8988T (cell line): ENCODE measurements around the gene SIM1.

Source experiments
- DNase-seq: peaks from one replicate; pipeline ENCODE4 v3.0.0; 2011

SIM1 gene

GRCh38 chr6:100469101-100469859, 4.6 kb upstream of the SIM1 start:
- DNase-seq = no peak

GRCh38 chr6:100468016-100468622, 3.4 kb upstream of the SIM1 start:
- DNase-seq = no peak

- no peak for DNase-seq
Measured at GRCh38 chr6:100467129-100468015, 2.7 kb upstream of the SIM1 start.

- DNase-seq = no peak
Measured at GRCh38 chr6:100466410-100467128, 1.8 kb upstream of the SIM1 start.

- no peak for DNase-seq
Measured at GRCh38 chr6:100465701-100466409, 1.1 kb upstream of the SIM1 start.

GRCh38 chr6:100464162-100464851, 414 bp downstream of the SIM1 start:
- no peak for DNase-seq

GRCh38 chr6:100463630-100464161, 1.0 kb downstream of the SIM1 start:
- no peak for DNase-seq

- no peak for DNase-seq
Measured at GRCh38 chr6:100462706-100463629, 1.8 kb downstream of the SIM1 start.

- no peak for DNase-seq
Measured at GRCh38 chr6:100461917-100462705, 2.6 kb downstream of the SIM1 start.

- DNase-seq = no peak
Measured at GRCh38 chr6:100461278-100461916, 3.3 kb downstream of the SIM1 start.

GRCh38 chr6:100460650-100461204, 4.0 kb downstream of the SIM1 start:
- no peak for DNase-seq

GRCh38 chr6:100459592-100460184, 5.0 kb downstream of the SIM1 start:
- DNase-seq = no peak

- no peak for DNase-seq
Measured at GRCh38 chr6:100458841-100459591, 5.7 kb downstream of the SIM1 start.

GRCh38 chr6:100457311-100457990, 7.3 kb downstream of the SIM1 start:
- no peak for DNase-seq

GRCh38 chr6:100456908-100457235, 7.8 kb downstream of the SIM1 start:
- no peak for DNase-seq

- no peak for DNase-seq
Measured at GRCh38 chr6:100456141-100456907, 8.4 kb downstream of the SIM1 start.
